Epidermal melanocyte (primary cell): ENCODE measurements around the gene MLLT1.

Experiments used
- DNase-seq: peaks from one replicate; pipeline ENCODE4 v3.0.0; 2011; ENCODE audit warnings: low spot score; ENCODE audit not compliant: insufficient read length

Gene MLLT1

DNA sequence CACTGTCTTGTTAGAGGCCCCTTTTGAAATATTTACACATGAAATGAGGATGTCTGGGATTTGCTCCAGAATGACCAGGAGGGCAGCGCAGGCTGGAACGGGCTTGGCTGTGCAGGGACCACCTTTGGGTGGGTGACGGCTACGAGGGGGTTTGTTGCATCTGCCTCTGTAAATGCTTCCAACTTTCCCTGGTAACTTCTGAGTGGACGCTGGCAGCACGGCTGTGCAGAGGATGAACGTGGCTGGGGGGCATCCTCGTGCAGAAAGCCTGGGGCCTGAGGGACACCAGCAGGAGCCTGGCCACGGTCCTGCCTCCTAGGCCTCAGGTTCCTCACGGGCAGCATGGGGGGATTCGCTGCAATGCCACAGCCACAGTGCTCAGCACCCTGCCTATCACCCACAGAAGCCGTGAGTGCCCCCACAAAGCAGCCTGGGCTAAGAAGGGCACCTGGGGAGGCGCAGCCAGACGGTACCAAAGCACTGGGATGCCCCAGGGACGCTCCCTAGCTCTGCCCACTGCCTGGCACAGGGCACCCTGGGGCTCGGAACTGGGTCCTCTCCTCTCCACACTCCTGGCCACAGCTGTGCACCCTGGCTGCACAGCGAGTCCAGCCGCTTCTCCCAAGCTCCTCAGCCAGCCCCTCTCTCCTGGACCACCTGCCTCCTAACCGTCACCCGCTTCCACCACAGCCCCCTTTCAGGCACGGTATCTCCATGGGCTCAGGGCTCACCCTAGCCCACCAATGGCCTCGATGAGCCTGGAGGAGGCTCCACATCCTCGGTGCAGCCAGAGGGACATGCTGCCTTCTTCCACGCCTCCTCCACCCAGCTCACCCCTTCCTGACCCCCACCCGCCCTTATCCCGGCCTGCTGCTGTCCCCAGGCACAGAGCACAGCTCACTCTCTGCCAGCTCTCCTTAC is 44.5 kb downstream of the MLLT1 start:
- DNase-seq: no peak

DNA sequence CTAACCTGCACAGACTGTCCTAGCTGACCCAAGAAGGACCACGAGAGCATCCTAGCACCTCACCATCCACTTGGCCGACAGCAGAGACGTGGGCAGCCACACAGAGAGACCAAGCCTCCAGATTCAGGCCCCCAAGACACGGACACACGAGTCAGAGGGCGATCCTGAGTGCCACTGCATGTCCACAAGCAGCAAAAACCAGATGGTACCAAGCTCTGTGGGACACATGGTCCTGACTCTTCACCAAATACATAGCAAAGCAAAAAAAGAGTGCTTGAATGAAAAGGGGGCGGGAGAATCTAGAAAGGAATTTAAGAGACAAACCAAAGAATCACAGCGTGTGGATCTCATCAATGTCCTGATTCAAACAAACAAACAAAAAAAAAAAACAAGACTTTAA is 45.2 kb downstream of the MLLT1 start:
- peak; percentile 72 for DNase-seq

DNA sequence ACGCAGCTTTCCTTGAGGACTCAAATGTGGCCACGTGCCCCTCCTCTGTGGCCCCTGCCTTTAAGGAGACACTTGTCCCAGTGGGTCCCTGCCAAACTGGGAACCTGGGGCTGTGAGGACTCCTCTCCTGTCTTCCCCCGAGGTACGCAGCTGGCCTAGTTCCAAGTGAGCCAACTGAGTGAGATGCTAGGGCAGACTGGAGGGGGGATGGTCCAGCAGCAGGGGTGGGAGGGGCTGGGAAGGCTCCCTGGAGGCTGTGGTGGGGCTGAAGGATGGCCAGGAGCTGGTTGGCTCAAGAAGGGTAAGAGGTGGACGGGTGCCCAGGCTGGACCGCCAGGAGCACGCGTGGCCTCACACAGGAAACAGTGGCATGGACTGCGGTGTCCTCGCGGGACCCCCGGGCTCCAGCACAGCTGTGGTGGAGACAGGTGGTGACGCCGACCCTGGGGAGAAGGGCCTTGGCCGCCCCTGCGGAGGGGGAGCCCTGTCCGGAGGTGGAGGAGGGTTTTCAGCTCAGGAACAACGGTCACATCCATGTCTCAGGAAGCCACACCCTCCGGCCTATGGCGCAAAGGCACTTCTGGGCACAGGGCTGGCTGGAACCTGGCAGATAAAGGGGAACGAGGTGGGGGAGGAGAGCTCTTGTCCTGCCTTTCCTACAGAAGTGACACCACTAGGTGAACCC is 45.8 kb downstream of the MLLT1 start:
- DNase-seq: no peak

DNA sequence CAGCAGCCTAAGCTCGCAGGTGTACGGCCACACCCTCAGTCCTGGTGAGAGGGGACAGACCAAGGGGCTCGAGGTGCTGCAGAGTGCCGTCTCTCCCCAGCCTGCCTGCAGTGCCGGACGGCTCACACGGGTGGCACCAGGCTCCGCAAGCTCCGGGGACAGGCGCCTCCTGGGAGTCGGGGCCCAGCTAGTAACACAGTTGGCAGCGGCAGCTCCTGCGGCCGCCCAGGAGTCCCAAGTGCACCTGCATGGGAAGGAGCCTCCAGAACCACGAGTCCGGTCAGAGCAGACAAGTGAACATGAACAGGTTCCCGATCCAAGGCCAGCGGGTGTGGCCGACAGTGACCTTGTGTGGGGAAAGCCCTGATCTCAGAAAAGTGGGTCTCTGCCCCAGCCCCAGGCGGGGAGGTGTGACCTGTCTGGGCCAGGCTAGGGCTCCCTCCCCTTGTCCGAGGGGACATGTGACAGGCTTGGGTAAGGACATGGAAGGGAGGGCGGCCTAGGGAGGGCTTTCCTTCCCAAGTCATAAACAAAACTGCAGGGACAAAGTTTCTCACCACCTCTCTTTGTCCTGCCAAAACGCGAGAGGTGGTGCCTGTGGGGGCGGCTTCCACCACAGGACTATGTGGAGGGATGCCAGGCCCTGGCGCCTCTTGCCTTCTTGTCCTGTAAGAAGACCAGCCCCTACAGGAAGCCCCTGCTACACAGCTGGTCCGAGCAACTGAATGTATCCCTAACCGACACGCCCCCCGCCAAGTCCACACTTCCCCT is 46.5 kb downstream of the MLLT1 start:
- no peak for DNase-seq

DNA sequence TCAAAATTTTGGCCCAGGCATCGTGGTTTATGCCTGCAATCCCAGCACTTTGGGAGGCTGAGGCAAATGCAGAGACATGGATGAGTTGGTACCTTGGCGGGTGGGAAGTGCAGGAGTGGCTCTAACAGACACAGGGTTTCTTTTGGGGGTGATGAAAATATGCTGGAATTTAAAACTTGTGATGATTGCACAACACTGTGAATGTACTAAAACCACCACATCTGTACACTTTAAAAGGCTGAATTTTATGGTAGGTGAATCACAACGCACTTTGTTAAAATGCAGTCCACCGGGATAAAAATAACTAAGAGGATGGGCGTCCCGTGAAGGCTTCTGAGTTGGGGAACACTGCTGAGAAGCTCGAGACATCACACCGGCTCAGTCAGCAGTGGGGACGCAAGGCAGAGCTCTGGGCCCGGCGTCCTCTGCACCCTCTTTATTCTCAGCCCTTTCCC is 47.1 kb downstream of the MLLT1 start:
- DNase-seq: no peak

DNA sequence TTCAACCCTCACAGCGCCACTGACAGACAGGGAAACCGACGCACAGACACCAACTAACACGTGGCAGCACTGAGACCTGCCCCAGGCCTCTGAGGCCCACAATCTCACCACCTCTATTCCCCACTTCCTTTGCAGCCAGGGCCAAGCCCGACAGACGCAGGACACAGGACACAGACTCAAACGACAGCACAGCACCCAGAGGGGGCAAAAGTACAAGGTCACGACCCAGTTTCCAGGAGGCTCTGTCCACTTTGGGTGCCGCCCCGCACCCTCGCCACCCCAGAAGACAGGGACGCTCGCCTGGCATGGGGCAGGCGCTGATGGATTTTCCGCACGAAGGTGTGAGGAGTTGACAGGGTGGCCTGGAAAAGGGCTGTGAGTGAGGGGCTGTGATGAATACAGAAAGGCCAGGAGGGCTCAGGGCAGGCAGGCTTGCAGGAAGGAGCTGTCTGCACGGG is 48.8 kb downstream of the MLLT1 start:
- DNase-seq: no peak

DNA sequence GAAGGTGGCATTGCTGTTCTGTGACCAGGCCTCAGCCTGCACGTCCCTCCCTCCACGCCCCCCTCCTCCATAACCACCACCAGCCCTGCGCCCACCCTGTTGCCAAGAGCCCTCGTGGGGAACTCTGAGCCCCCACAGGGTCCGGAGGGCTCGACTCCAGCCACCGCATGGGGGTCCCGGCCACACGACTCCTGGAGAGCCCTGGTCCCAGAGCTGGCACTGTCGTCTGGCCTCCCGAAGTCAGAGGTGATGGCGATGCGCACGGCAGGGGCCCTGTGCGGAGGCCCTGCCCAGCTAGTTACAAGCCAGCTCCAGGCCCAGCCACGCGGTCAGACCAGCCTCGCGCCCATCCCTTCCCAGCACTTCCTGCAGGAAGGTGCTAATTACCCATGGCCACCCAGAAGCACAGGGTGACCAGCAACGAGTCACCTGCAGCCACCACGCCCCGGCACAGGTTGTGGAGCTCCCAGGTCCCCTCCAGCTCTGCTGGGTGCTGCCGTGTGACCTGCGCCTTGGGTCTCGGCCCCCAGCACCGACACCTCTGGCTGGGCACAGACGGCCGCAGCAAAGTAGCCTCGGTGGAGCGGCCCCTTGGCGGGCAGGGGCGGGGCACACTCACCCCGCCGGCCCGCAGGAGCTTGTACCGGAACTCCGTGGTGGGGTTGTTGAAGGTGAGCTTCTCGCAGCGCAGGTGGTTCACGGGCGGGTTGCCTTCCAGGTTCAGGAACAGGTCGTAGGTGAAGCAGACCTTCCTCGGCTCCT is 49.6 kb downstream of the MLLT1 start:
- DNase-seq: no peak

DNA sequence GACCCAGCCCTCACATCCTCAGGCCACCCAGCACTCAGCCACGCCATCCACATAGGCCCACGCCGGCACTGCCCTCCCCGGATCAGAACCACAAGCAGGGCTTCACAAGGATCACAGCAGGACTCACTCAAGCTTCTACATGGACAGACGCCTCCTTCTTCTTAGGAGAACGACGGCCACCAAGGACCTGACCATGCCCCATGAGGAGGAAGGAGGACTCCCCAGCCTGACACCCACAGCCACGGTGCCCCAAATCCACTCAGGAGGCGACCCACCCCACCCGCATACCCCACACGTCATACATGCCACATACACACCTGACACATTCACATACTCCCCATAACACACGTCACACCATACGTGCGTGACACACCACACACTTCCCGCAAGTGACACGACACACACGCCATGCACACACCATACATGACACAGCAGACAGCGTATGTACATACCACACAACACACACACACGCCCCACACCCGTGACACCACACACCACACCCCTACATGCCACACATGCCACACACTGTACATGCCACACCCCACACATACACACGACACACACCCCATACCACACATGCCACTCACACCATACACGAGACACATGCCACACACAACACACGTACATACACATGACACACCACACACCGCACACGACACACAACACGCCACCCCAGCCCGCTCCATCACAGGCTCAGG is 50.4 kb downstream of the MLLT1 start:
- no peak for DNase-seq

DNA sequence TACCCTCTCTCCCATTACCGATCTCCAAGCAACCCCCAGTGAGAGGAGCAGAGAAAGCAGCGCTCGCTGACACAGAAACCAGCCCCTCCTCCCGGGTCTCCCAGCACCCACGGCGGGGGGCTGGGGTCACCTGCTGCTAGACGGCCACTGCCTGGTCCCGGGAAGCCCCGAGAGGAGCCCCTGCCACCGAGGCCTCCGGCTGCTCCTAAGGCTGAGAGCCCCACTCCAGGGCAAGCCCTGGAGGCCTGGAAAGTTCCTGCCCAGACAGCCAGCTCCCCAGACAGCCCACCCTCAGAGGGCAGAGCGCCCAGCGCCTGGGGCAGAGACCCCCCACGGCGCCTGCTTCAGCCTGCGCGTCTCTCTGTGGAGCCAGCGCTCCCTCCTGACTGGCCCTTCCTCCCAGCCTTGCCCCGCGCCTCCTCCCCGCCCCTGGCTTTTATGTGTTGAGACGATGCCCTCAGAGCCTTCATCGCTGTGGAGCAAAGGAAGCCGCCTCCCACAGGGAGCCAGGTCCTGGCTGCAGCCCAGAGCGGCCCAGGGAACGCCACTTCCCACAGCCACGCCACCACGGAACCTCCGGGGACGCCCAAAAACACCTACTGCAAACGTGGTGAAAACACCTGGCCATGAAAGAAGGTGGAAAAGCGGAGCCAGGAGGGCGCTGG is 51.1 kb downstream of the MLLT1 start:
- no peak for DNase-seq

DNA sequence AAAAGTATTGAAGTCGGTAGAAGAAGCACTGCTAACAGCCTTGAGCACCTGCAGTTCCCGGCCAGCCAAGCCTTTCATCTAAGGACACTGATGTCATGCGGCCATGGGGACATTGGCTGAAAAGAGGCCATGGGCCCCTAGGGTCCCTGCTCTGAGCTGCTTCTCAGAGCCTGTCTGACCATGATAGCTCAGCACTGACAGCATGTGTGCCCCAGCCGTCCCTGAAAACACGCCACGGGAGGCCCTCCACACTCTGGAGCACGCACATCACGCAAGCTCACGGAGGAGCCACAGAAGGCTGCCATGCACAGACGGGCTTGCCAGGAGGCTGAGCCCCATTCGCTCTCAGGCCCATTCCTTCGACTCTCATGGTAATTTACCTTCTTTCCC is 51.8 kb downstream of the MLLT1 start:
- no peak for DNase-seq

DNA sequence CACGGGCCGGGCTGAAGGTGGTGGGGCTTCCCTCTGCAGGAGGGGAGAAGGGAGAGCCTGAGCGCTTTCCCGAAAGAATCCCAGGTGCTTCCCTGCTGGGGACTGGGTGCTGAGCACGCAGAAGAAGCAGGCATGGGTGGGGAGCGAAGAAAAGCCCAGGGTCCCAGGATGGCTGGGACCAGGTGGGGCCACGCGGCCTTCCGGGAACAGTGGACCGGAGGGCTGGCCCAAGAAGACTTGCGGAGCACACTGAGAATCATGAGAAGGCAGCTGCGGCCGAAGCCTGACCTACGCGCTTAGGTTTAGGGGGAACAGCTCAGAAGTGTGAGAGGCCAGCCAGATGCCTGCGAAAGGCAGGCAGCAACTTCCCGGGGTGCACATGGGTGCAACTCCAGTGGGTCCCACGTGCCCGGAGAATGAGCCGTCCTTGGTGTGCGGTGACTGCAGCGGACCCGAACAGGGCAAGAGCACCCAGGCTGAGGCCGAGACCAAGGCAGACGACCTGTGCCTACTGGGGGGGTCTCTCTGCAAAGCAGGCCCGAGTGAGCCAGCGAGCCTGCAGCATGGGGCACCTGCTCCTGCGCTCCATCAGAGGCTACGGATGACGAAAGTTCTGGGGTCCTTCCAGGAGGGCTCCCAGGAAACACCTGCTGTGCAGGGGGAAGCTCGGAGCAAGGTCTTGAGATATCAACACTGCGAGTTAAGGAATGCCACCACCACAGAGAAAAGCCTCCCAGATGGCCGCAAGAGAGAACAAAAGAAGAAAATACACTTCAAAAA is 52.4 kb downstream of the MLLT1 start:
- DNase-seq: no peak

DNA sequence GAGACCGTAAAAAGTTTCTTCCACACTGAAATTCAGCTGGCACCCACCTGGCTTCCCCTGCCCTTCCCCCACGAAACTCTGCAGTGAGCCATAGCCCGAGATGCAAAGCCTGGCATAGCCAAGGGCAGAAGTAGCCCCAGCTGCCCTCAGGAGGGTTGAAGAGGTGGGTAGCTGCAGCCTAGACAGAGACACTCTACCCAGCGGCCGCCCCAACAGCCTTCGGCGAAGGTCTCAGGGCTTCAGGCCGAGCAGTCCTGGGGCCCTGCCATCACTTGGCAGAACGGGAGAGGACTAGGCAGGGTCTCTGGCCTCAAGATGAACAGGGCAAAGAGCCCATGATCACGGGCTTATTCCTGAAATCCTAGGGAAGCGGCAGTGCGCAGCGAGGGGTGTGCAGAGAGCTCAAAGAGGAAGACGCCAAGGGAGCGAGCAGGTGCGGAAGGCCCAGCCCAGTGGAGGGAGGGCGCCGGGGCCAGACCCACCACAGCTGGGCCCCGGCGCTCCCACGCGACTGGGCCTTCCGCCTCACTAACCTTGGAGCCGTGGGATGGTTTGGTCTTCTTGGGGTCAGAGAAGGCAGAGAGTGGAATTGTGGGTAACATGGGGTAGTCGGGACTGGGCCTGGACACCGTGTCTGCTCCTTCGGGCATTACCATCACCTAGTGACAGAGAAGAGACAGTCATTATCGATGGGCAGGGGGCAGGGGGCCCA is 53.2 kb downstream of the MLLT1 start:
- DNase-seq: peak; percentile 4

DNA sequence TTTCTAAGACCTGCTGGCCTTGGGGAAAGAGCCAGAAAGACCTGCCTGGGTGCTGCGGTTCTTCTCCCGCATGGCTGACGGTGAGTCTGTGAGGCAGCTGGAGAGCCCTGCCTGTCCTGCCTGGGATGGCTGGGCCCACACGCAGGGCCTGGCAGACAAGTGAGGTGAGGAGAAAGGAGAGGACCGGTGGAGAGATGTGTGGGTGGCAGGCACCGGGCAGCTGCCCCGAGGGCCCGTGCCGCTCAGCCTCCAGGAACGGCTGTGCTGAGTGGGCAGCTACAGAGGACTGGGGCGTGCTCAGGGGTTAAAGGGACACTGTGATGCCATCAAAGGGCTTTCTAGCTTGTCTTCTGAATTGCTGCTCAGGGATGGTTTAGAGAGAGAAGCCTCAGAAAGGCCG is 53.8 kb downstream of the MLLT1 start:
- DNase-seq: peak; percentile 3

DNA sequence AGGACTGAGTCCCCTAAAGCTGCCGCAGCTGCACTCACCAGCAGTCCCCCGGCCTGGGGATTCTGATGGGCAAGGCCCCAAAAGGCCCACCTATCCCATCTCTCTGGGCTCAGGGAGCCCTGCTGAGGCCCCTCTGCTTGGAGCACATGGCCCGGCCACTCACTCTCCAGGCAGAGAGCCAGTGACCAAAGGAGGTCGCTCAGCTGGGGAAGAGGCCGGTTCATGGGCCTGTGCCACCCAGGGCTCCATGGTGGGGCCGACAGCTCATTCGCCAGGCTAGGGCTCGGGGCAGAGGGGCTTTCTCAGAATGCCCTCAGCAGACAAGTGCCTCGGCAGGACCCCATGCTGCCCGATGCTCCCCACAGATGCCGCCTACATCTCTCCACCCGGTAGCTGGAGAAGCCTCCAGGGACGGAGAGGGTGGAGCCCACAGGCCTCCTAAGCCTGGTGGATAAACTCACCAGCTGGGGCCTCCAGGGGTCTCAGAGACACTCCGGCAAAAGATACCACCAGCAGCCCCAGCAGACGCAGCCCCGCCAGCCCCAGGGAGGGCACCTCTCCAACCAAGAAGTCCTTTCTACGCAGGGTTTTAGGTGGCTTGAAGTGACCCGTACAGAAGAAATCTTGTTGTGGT is 54.4 kb downstream of the MLLT1 start:
- peak; percentile 18 for DNase-seq

DNA sequence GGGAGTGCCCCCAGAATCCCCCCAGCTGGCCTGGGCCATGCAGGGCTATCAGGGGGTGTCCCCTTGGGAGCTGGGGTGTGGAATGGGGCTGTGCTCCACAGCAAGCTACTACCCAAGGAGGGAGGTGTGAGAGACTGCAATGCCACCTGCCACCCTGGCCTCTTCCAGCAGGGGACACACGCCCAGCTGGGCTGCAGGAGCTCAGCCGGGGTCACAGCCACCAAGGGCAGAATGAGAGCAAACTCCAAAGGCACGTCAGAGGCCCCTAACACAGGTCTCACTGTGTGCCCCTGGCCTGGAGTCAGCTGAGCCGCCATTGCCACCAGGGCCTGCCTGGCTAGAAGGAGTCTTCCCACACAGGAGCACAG is 55.5 kb downstream of the MLLT1 start:
- peak; percentile 9 for DNase-seq

DNA sequence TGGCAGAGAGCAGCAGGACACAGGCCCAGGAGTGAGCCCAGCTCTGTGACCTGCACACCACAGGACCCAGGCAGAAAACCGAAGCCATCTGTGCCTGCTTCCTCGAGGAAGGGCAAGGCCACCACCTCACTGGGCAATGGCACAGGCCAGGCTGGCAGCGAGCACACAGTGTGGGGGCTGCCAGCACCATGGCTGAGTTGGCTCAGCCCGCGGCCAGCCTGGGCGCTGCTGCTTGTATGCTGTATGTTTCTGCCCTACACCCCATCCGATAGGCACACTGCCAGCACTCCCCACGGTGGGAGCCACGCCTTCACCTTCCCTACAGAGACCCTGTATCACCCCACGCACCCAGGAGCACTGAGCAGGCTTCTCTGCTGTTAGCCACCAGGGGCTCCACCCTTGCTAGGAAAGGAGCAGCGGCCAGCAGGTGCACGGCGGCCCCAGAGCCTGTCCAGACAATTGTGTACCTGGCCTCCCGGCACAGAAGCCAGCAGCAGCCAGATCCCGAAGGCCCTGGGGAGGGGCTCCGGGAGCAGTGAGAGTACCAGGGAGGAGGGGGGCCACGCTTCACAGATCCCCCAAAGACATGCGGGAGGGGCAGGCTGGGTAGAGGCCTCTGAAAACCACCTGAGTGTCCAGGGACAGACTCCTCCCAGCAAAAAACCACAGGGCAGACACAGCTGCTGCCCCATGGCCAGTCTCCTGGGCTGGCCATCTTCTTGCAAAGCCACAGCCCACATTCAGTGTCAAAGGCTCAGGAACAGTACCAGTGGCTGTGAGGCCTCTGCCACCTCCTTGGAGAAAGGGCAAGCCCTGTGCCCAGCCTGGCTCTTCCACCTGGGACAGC is 56.1 kb downstream of the MLLT1 start:
- DNase-seq: peak; percentile 12

DNA sequence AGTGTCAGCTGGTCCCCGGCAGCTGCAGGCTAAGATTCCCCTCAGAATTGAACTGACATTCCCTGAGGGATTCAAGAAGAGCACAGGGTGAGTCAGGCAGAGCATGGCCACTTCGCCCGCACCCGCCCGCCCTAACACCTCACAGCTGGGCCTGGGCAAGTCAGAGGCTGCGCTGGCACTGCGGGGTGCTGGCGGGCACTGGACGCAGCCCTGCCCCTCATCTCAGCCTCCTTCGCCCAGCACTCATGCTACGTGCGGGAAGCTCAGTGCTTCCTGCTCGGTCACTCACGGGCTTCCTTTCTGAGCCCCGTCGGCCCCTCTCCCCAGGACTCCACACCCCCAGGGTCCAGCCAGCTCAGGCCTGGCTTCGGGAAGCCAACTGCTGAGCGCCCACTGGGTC is 56.9 kb downstream of the MLLT1 start:
- peak; percentile 13 for DNase-seq
